Parathyroid adenoma (tissue), 2 donors: ENCODE results near the gene GABRP.

Source experiments
- H2AFZ ChIP-seq: fragments of 300-600 bp; sonication (generic); one replicate; pipeline ENCODE4 v1.7.0; 2017; ENCODE audit warnings: antibody characterized with exemption, mild to moderate bottlenecking
- H3K27ac ChIP-seq: fragments of 300-600 bp; sonication (generic); one replicate; pipeline ENCODE4 v1.7.0; 2017
- H3K27me3 ChIP-seq: fragments of 300-600 bp; sonication (generic); one replicate; pipeline ENCODE4 v1.7.0; 2017; ENCODE audit warnings: low read length; ENCODE audit not compliant: control insufficient read depth, insufficient read depth
- H3K36me3 ChIP-seq: fragments of 300-600 bp; sonication (generic); one replicate; pipeline ENCODE4 v1.7.0; 2017; ENCODE audit warnings: low read length; ENCODE audit not compliant: control insufficient read depth, insufficient read depth
- H3K4me1 ChIP-seq: fragments of 300-600 bp; sonication (generic); one replicate; pipeline ENCODE4 v1.7.0; 2017; ENCODE audit warnings: control low read depth
- H3K4me2 ChIP-seq: fragments of 300-600 bp; sonication (generic); one replicate; pipeline ENCODE4 v1.7.0; 2017; ENCODE audit warnings: low read length
- H3K4me3 ChIP-seq: fragments of 300-600 bp; sonication (generic); one replicate; pipeline ENCODE4 v1.7.0; 2017; ENCODE audit warnings: low read depth, low read length
- H3K79me2 ChIP-seq: fragments of 300-600 bp; sonication (generic); one replicate; pipeline ENCODE4 v1.7.0; 2017; ENCODE audit warnings: control low read depth
- H3K9ac ChIP-seq: fragments of 300-600 bp; sonication (generic); one replicate; pipeline ENCODE4 v1.7.0; 2017; ENCODE audit warnings: mild to moderate bottlenecking
- H3K9me3 ChIP-seq: fragments of 300-600 bp; sonication (generic); one replicate; pipeline ENCODE4 v1.7.0; 2017; ENCODE audit warnings: low read length; ENCODE audit not compliant: control insufficient read depth
- CTCF ChIP-seq: fragments of 300-600 bp; sonication (generic); IDR thresholded peaks from one replicate; pipeline ENCODE4 v1.7.0; 2017; ENCODE audit warnings: antibody characterized with exemption, mild to moderate bottlenecking
- donor health status: primary hyperparathyroidism.

GABRP gene

GRCh38 chr5:170740551-170741205, 42.8 kb upstream of the GABRP start:
- no peaks in the 10 kb centered on the region for H3K27me3 ChIP-seq
- H3K4me3 ChIP-seq: no peak overlapping the region
- no peaks in the 10 kb centered on the region for H3K79me2 ChIP-seq
- no peak overlapping the region for H2AFZ ChIP-seq
- H3K36me3 ChIP-seq: no peaks in the 10 kb centered on the region
- H3K9me3 ChIP-seq: no peaks in the 10 kb centered on the region
- no peak overlapping the region for H3K4me2 ChIP-seq
- H3K27ac ChIP-seq: no peak overlapping the region
- no peak for TF ChIP-seq CTCF
- peaks cover 3% of the 10 kb centered on the region for H3K4me1 ChIP-seq
- no peak overlapping the region for H3K9ac ChIP-seq

GRCh38 chr5:170741801-170742200, 41.7 kb upstream of the GABRP start:
- Histone ChIP-seq H3K9ac (no peak overlapping the region), H3K4me2 (no peak overlapping the region), H3K4me3 (no peak overlapping the region), H3K36me3 (no peaks in the 10 kb centered on the region), H3K27ac (no peak overlapping the region), H3K79me2 (no peaks in the 10 kb centered on the region), H3K9me3 (no peaks in the 10 kb centered on the region), H2AFZ (no peak overlapping the region), H3K27me3 (no peaks in the 10 kb centered on the region), H3K4me1 (peaks cover 3% of the 10 kb centered on the region)
- no peak for TF ChIP-seq CTCF

GRCh38 chr5:170743876-170744212, 39.7 kb upstream of the GABRP start:
- H3K4me3 ChIP-seq: no peak overlapping the region
- no peak overlapping the region for H3K9ac ChIP-seq
- H3K79me2 ChIP-seq: no peaks in the 10 kb centered on the region
- H3K27ac ChIP-seq: no peak overlapping the region
- no peak for TF ChIP-seq CTCF
- no peaks in the 10 kb centered on the region for H3K27me3 ChIP-seq
- H3K4me2 ChIP-seq: no peak overlapping the region
- no peaks in the 10 kb centered on the region for H3K9me3 ChIP-seq
- H3K4me1 ChIP-seq: peaks cover 3% of the 10 kb centered on the region
- no peaks in the 10 kb centered on the region for H3K36me3 ChIP-seq
- H2AFZ ChIP-seq: no peak overlapping the region

GRCh38 chr5:170745481-170746071, 37.9 kb upstream of the GABRP start:
- no peak overlapping the region for H3K4me3 ChIP-seq
- no peaks in the 10 kb centered on the region for H3K36me3 ChIP-seq
- H3K4me2 ChIP-seq: no peak overlapping the region
- H3K4me1 ChIP-seq: peaks cover 3% of the 10 kb centered on the region
- no peak for TF ChIP-seq CTCF
- H3K27me3 ChIP-seq: no peaks in the 10 kb centered on the region
- peak overlapping the region; percentile 56 for H2AFZ ChIP-seq
- no peak overlapping the region for H3K9ac ChIP-seq
- H3K27ac ChIP-seq: no peak overlapping the region
- H3K79me2 ChIP-seq: no peaks in the 10 kb centered on the region
- H3K9me3 ChIP-seq: no peaks in the 10 kb centered on the region
